ENCODE data around the gene ATP2B2. TPM values are rescaled to one million over a fixed set of nuclear protein-coding genes. Genes with fewer than 3 reads are reported as not detected.
A peak's percentile ranks its signal among the peaks of the same experiment; 100 is the strongest.

Gene ATP2B2
- total RNA-seq, 6 experiments from 2014 or later, result 25.9 to 45.1 (median 35.1) TPM

DNA sequence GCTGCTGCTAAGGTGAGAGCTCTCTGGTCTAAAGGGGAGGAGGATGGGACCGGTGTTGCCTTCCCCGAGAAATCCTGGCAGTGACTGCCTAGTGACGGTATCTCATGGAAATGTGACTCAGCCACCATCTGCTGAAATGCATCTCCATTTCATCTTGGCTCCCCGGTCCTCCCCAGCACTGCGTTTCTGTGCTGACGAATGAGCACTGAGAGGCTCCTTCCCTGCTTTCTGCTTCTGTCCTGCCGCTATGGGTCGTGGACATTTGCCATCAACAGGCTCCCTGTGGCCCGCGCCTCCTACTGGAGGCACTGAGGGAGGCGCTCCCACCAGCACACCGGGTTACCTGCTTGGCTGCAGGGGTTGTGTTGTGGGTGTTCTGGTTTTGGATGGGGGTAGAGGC is 170.9 kb downstream of the ATP2B2 start:
- no peaks in the 10 kb centered on the region for H3K4me1 ChIP-seq
- WGBS (ENCODE audit: insufficient coverage, low coverage, low lambda C conversion rate, missing lambda C conversion rate), result 93% methylated on average over 3 of the region's 12 CpGs
- no peaks in the 10 kb centered on the region for H3K27me3 ChIP-seq
- no peak overlapping the region for H3K4me3 ChIP-seq
- TF ChIP-seq POLR2A (IDR thresholded peaks at IDR 0.05), result no peak
- TF ChIP-seq, protein P1, sequence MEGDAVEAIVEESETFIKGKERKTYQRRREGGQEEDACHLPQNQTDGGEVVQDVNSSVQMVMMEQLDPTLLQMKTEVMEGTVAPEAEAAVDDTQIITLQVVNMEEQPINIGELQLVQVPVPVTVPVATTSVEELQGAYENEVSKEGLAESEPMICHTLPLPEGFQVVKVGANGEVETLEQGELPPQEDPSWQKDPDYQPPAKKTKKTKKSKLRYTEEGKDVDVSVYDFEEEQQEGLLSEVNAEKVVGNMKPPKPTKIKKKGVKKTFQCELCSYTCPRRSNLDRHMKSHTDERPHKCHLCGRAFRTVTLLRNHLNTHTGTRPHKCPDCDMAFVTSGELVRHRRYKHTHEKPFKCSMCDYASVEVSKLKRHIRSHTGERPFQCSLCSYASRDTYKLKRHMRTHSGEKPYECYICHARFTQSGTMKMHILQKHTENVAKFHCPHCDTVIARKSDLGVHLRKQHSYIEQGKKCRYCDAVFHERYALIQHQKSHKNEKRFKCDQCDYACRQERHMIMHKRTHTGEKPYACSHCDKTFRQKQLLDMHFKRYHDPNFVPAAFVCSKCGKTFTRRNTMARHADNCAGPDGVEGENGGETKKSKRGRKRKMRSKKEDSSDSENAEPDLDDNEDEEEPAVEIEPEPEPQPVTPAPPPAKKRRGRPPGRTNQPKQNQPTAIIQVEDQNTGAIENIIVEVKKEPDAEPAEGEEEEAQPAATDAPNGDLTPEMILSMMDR (IDR thresholded peaks at IDR 0.05), result no peak
- H3K36me3 ChIP-seq, result peaks cover 0 to 32% (median under 1%) of the 10 kb centered on the region in 4 donors
- no peaks in the 10 kb centered on the region for H3K9me3 ChIP-seq
- H3K27ac ChIP-seq, result no peak overlapping the region
- intact Hi-C loops (cut with DNase I), result no loop called here
- ATAC-seq (no peak), DNase-seq (peak in 1 of 3 donors; percentile 46)

DNA sequence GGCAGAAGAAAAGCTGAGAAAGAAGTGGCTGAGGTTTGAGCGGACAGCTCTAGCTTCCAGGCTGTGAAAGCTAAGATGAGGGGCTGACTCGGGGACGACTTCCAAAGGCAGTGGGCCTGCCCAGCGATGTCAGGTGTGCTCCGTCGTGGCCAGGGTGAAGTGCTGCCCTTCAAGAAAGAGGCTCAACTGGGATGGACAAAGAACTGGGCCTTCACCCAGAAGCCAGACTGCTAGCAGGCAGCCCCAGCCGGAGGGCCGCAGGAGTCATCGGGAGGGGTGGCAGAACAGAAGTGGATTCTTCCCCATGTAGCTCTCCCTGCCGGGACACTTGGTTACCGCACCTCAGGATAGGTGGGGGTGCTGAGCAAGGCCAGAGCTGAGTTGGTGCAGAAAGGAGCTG is 171.3 kb downstream of the ATP2B2 start:
- Histone ChIP-seq H3K9me3 (no peaks in the 10 kb centered on the region), H3K36me3 (peaks cover 0 to 32% (median 0%) of the 10 kb centered on the region in 4 donors), H3K27ac (no peak overlapping the region), H3K27me3 (no peaks in the 10 kb centered on the region), H3K4me3 (no peak overlapping the region), H3K4me1 (no peaks in the 10 kb centered on the region)
- TF ChIP-seq, protein P1 (IDR thresholded peaks at IDR 0.05), result no peak
- no peak for TF ChIP-seq POLR2A (IDR thresholded peaks at IDR 0.05)
- ATAC-seq, result no peak
- peak in 1 of 3 donors; percentile 22 for DNase-seq
- intact Hi-C loops (cut with DNase I), result no loop called here
- WGBS (ENCODE audit: insufficient coverage, low coverage, low lambda C conversion rate, missing lambda C conversion rate), result 85% methylated on average over 8 of the region's 11 CpGs

DNA sequence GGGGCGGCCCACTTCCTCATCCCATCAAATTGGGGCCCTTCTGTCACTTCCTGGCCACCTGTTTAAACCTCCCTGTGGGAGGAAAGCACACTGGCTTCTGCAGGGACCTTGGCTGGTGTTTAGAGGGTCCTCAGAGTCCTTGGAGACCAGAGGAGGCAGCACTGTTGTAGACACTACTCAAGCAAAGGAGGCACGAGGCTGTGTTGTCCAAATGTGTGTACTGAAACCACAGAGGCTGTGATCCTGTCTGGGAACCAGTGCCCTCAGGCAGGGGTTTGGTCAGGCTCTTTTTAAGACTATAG is 172.1 kb downstream of the ATP2B2 start:
- no peak overlapping the region for H3K27ac ChIP-seq
- no peaks in the 10 kb centered on the region for H3K9me3 ChIP-seq
- intact Hi-C loops (cut with DNase I), result no loop called here
- WGBS (ENCODE audit: insufficient coverage, low coverage, low lambda C conversion rate, missing lambda C conversion rate), result 29% methylated on average over 1 of the region's 2 CpGs
- peaks cover 0 to 27% (median 0%) of the 10 kb centered on the region in 4 donors for H3K36me3 ChIP-seq
- ATAC-seq (no peak), DNase-seq (no peak)
- H3K4me3 ChIP-seq, result no peak overlapping the region
- TF ChIP-seq, protein P1 (IDR thresholded peaks at IDR 0.05), result no peak
- TF ChIP-seq POLR2A (IDR thresholded peaks at IDR 0.05), result no peak
- H3K27me3 ChIP-seq, result no peaks in the 10 kb centered on the region
- no peaks in the 10 kb centered on the region for H3K4me1 ChIP-seq

DNA sequence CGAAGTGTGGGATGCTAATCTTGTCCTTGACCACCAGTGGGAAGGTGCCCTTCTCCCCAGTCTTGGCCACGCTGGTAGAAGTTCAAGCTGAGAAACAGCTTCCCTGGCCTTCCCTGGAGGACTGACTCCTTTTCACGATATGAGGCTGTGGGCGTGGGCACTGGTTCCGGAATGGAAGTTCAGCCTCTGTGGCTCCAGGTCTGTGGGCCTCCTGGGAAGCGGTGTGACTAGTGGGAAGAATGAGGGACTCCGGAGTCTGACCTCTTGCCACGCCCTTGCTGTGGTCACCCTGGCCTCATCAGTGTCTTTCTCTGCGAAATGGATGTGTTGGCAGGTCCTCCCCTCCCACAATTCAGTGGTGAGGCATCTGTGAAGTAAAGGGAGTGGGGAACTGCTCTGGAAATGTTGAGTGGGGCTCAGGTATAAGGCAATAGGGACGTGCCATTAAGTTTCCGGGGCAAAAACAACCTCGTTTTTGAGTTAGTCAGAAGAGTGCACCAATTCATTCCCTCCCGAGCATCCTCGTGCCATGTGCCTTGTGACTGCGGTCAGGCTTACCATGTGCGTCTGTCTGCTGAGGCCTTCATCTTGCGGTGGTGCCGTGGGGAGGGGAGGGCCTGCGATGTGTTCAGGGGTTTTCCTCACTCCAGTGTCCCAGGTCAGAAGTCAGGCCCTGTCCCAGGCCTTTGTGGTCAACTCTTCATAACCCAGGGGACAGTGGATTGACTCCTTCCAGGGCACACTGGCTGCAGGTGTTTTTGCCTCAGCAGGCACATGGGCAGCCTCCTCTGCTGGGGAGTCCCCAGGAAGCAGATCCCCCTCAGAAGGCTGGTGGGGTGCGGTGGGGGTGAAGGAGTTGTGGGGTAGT is 172.7 kb downstream of the ATP2B2 start:
- no peak overlapping the region for H3K27ac ChIP-seq
- H3K4me3 ChIP-seq, result no peak overlapping the region
- ATAC-seq, result no peak
- 81% methylated on average over 10 of the region's 20 CpGs for WGBS (ENCODE audit: insufficient coverage, low coverage, low lambda C conversion rate, missing lambda C conversion rate)
- no peak for TF ChIP-seq POLR2A (IDR thresholded peaks at IDR 0.05)
- TF ChIP-seq, protein P1 (IDR thresholded peaks at IDR 0.05), result no peak
- peaks cover 0 to 27% (median 0%) of the 10 kb centered on the region in 4 donors for H3K36me3 ChIP-seq
- intact Hi-C loops (cut with DNase I), result no loop called here
- DNase-seq, result peak in 2 of 3 donors; percentile 10 to 33
- no peaks in the 10 kb centered on the region for H3K9me3 ChIP-seq
- no peaks in the 10 kb centered on the region for H3K27me3 ChIP-seq
- H3K4me1 ChIP-seq, result no peaks in the 10 kb centered on the region

All from right lobe of liver (tissue), 6 donors.